ENCODE data around the gene YJU2.

YJU2 gene

DNA sequence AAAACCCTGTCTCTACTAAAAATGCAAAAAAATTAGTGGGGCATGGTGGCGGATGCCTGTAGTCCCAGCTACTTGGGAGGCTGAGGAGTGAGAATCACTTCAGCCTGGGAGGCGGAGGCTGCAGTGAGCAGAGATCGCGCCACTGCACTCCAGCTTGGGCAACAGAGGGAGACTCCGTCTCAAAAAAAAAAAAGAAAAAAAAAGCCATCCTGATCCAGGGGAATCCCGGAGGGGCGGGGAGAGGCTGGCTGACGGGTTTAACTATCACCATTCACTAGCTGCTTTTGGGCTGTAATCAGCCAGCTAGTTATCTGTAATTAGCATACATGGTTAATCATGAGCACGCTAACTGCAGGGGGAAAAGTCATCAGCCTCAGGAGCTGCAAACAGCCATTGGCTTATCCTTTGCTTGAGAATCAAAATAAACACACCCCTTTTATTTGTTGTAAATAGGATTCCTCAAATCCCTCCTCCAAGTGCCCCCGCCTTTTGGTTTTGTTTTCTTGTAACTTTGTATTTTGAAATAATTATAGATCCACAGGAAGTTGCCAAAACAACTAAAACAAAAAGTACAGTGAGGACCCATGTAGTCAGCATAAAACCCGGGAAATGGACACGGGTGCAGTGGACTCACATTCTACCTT is 67.1 kb downstream of the YJU2 start:
- Histone ChIP-seq H3K4me3 (ENCODE audit: low read depth in 1 of 2, low read length in 2 of 2) (no peak overlapping the region), H3K79me2 (ENCODE audit: insufficient read depth, low read length) (no peaks in the 10 kb centered on the region), H3K27me3 (ENCODE audit: insufficient read depth, low read length, poor library complexity) (no peaks in the 10 kb centered on the region), H3K9me3 (ENCODE audit: insufficient read depth, low read length, severe bottlenecking) (no peaks in the 10 kb centered on the region), H3K4me1 (ENCODE audit: insufficient read depth, low read length) (no peaks in the 10 kb centered on the region), H3K9ac (ENCODE audit: low read depth, low read length) (no peak overlapping the region), H2AFZ (ENCODE audit: low read depth, low read length) (no peak overlapping the region), H3K4me2 (ENCODE audit: insufficient read depth, low read length) (no peak overlapping the region), H3K27ac (ENCODE audit: low read length) (no peak overlapping the region), H4K20me1 (ENCODE audit: insufficient read depth, low read length) (no peaks in the 10 kb centered on the region), H3K36me3 (ENCODE audit: insufficient read depth, low read length) (no peaks in the 10 kb centered on the region)
- TF ChIP-seq, protein P1, sequence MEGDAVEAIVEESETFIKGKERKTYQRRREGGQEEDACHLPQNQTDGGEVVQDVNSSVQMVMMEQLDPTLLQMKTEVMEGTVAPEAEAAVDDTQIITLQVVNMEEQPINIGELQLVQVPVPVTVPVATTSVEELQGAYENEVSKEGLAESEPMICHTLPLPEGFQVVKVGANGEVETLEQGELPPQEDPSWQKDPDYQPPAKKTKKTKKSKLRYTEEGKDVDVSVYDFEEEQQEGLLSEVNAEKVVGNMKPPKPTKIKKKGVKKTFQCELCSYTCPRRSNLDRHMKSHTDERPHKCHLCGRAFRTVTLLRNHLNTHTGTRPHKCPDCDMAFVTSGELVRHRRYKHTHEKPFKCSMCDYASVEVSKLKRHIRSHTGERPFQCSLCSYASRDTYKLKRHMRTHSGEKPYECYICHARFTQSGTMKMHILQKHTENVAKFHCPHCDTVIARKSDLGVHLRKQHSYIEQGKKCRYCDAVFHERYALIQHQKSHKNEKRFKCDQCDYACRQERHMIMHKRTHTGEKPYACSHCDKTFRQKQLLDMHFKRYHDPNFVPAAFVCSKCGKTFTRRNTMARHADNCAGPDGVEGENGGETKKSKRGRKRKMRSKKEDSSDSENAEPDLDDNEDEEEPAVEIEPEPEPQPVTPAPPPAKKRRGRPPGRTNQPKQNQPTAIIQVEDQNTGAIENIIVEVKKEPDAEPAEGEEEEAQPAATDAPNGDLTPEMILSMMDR (IDR thresholded peaks at IDR 0.05; ENCODE audit: borderline replicate concordance, extremely low read depth, low read length, poor library complexity, severe bottlenecking), result no peak
- TF ChIP-seq EZH2 (IDR thresholded peaks at IDR 0.05; ENCODE audit: borderline replicate concordance, low read depth, low read length, severe bottlenecking), result no peak
- no peak for DNase-seq
- no peak for ATAC-seq (ENCODE audit: insufficient read depth, low read depth)

GRCh38 chr19:4316956-4317355 is 70.1 kb downstream of the YJU2 start:
- Histone ChIP-seq H3K4me2 (ENCODE audit: insufficient read depth, low read length) (no peak overlapping the region), H3K36me3 (ENCODE audit: insufficient read depth, low read length) (no peaks in the 10 kb centered on the region), H3K27ac (ENCODE audit: low read length) (no peak overlapping the region), H3K9me3 (ENCODE audit: insufficient read depth, low read length, severe bottlenecking) (no peaks in the 10 kb centered on the region), H3K79me2 (ENCODE audit: insufficient read depth, low read length) (no peaks in the 10 kb centered on the region), H3K4me3 (ENCODE audit: low read depth in 1 of 2, low read length in 2 of 2) (no peak overlapping the region), H3K27me3 (ENCODE audit: insufficient read depth, low read length, poor library complexity) (no peaks in the 10 kb centered on the region), H3K9ac (ENCODE audit: low read depth, low read length) (no peak overlapping the region), H3K4me1 (ENCODE audit: insufficient read depth, low read length) (no peaks in the 10 kb centered on the region), H4K20me1 (ENCODE audit: insufficient read depth, low read length) (no peaks in the 10 kb centered on the region), H2AFZ (ENCODE audit: low read depth, low read length) (no peak overlapping the region)
- DNase-seq (no peak), ATAC-seq (ENCODE audit: insufficient read depth, low read depth) (no peak)
- no peak for TF ChIP-seq EZH2 (IDR thresholded peaks at IDR 0.05; ENCODE audit: borderline replicate concordance, low read depth, low read length, severe bottlenecking)
- TF ChIP-seq, protein P1 (IDR thresholded peaks at IDR 0.05; ENCODE audit: borderline replicate concordance, extremely low read depth, low read length, poor library complexity, severe bottlenecking), result no peak

GRCh38 chr19:4318460-4318859 is 71.6 kb downstream of the YJU2 start:
- no peak for TF ChIP-seq EZH2 (IDR thresholded peaks at IDR 0.05; ENCODE audit: borderline replicate concordance, low read depth, low read length, severe bottlenecking)
- TF ChIP-seq, protein P1 (IDR thresholded peaks at IDR 0.05; ENCODE audit: borderline replicate concordance, extremely low read depth, low read length, poor library complexity, severe bottlenecking), result no peak
- Histone ChIP-seq H3K79me2 (ENCODE audit: insufficient read depth, low read length) (no peaks in the 10 kb centered on the region), H3K36me3 (ENCODE audit: insufficient read depth, low read length) (no peaks in the 10 kb centered on the region), H3K4me3 (ENCODE audit: low read depth in 1 of 2, low read length in 2 of 2) (no peak overlapping the region), H3K27me3 (ENCODE audit: insufficient read depth, low read length, poor library complexity) (no peaks in the 10 kb centered on the region), H3K9ac (ENCODE audit: low read depth, low read length) (no peak overlapping the region), H3K9me3 (ENCODE audit: insufficient read depth, low read length, severe bottlenecking) (no peaks in the 10 kb centered on the region), H3K4me1 (ENCODE audit: insufficient read depth, low read length) (no peaks in the 10 kb centered on the region), H2AFZ (ENCODE audit: low read depth, low read length) (no peak overlapping the region), H3K4me2 (ENCODE audit: insufficient read depth, low read length) (no peak overlapping the region), H4K20me1 (ENCODE audit: insufficient read depth, low read length) (no peaks in the 10 kb centered on the region), H3K27ac (ENCODE audit: low read length) (no peak overlapping the region)
- no peak for ATAC-seq (ENCODE audit: insufficient read depth, low read depth)
- no peak for DNase-seq
